Measurements from ENCODE around the gene CD4.

CD4 gene

DNA sequence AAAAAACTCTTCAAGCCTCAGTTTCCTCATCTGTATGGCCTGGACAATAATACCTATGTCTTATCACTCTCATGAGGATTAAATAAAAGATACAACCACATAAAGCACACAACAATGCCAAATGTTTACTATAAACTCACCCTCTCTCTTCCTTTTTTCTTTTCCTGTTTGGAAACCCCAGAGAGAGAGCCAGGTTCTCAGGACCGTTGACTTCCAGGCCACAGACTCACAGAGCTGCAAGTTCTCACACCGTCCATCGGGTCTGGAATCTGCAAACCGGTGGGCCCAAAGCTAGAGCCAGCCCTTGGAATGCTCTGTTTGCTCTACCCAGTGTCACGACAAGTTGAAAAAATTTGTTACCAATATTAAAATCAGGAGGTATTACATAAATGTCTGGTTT lies 4.6 kb upstream of the CD4 start:
- H3K9ac ChIP-seq (ENCODE audit: low read length): no peak overlapping the region
- H3K27me3 ChIP-seq (ENCODE audit: control insufficient read depth, insufficient read depth, low read length): no peaks in the 10 kb centered on the region
- no peaks in the 10 kb centered on the region for H3K36me3 ChIP-seq (ENCODE audit: control insufficient read depth, insufficient read depth, low read length)
- H3K4me3 ChIP-seq (ENCODE audit: low read length): no peak overlapping the region
- H3K9me3 ChIP-seq (ENCODE audit: control insufficient read depth, low read length): no peaks in the 10 kb centered on the region
- H3K4me1 ChIP-seq (ENCODE audit: control insufficient read depth, insufficient read depth, low read length): no peaks in the 10 kb centered on the region

DNA sequence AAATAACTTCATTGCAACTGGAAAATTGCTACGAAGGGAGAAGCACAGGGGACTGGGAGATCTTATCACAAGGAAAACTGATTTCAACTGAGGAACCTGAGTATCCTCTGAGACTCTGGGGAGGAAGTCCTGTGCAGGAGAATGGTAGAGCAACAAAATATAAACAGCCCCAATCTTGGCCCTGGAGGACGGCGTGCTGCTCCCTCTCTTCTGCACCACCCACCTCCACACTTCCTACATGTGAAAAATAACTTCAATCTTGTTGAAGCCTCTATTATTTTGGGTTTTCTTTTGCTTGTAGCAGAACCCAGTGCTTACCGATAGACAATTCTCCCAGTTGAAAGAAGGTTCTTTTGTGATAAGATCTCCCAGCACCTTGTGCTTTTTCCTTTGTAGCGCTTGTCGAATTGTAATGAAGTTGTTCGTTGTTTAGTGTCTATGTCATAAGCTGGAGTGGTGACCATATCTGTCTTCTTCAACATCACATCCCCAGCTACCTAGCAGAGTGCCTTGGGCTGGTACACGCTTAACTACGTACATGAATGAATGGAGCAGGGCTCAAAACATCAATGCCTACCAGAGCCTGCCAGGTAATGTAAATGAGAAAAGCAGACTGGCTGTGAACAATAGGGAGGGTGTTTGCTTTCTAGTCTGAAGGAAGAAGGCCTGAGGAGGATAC lies 2.8 kb upstream of the CD4 start:
- Histone ChIP-seq H3K4me1 (ENCODE audit: control insufficient read depth, insufficient read depth, low read length) (no peaks in the 10 kb centered on the region), H3K9me3 (ENCODE audit: control insufficient read depth, low read length) (no peaks in the 10 kb centered on the region), H3K36me3 (ENCODE audit: control insufficient read depth, insufficient read depth, low read length) (no peaks in the 10 kb centered on the region), H3K9ac (ENCODE audit: low read length) (no peak overlapping the region), H3K27me3 (ENCODE audit: control insufficient read depth, insufficient read depth, low read length) (no peaks in the 10 kb centered on the region), H3K4me3 (ENCODE audit: low read length) (no peak overlapping the region)

DNA sequence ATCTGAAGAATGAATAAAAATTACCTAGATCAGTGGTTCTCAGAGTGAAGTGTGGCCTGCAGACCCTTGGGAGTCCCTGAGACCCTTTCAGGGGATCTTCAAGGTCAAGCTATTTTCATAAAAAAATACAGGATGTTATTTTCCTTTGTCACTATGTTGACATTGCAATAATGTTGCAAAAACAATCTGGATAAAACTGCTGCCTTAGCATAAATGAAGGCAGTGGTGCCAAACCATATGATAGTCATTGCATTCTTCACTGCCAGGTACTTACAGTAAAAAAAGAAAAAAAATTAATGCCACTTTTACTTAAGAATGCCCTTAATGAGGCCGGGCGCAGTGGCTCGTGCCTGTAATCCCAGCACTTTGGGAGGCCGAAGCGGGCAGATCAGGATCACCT lies 2.0 kb upstream of the CD4 start:
- Histone ChIP-seq H3K4me1 (ENCODE audit: control insufficient read depth, insufficient read depth, low read length) (no peaks in the 10 kb centered on the region), H3K9ac (ENCODE audit: low read length) (no peak overlapping the region), H3K9me3 (ENCODE audit: control insufficient read depth, low read length) (no peaks in the 10 kb centered on the region), H3K27me3 (ENCODE audit: control insufficient read depth, insufficient read depth, low read length) (peaks cover under 1% of the 10 kb centered on the region), H3K4me3 (ENCODE audit: low read length) (no peak overlapping the region), H3K36me3 (ENCODE audit: control insufficient read depth, insufficient read depth, low read length) (no peaks in the 10 kb centered on the region)

DNA sequence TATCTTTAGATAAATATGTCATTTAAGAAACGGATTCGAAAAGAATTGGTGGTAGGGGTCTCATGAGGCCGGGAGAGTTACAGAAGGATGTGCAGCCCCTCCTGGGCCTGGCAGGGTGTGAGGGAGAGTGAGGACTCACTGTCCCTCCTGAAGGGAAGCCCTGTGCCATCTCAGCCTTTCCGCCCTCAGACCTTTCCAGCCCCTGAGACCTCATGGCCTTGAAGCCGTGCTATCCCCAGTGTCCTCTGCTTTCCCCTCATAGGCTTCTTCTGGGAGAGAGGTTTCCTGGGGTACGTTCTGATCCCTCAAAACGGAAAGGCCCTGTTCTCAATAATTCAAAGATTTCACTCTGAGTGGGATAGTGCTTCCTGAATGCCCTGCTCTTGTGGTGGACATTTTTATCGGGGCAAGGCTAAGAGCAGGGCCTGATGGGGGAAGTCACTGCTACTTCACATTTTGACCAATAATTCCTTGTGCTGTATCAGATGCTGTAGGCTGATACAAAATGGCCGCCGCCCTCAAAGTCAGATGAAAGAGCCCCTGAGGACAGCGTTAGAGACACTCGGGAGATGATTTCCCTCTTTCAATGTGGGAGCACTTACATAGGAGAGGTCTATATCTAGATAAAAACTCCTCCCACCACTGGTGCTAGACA lies 1.3 kb downstream of the CD4 start:
- no peak overlapping the region for H3K9ac ChIP-seq (ENCODE audit: low read length)
- H3K4me1 ChIP-seq (ENCODE audit: control insufficient read depth, insufficient read depth, low read length): no peaks in the 10 kb centered on the region
- no peaks in the 10 kb centered on the region for H3K36me3 ChIP-seq (ENCODE audit: control insufficient read depth, insufficient read depth, low read length)
- H3K27me3 ChIP-seq (ENCODE audit: control insufficient read depth, insufficient read depth, low read length): peaks cover 8% of the 10 kb centered on the region
- H3K9me3 ChIP-seq (ENCODE audit: control insufficient read depth, low read length): no peaks in the 10 kb centered on the region
- no peak overlapping the region for H3K4me3 ChIP-seq (ENCODE audit: low read length)

DNA sequence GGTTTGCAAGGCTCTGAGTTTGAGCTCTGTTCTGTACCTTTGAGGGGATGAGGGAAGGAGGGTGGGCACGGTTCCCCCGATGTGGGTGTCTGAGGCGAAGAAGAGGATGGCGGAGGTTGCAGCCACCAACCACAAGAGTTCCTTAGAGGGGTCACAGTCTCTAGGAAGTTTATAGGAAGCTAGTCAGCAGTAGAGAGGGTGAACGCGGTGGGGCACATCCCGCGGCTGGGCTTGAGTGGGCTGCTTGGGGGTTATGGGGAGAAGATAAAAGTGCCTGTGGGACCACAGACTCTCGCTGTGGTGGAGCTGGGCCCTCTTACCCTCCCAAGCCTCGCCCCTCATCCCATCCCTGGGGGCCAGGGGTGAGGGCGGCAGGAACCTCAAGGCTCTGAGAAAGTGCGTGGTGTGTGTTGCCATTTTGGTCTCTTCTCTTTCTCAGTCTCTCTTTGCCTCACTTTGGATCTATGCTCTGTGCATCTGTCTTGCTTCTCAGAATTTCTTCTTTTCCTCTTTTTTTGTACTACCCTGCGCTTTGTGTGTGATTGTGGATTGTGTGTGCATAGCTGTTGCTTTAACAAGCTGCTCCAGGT lies 2.7 kb downstream of the CD4 start:
- no peak overlapping the region for H3K4me3 ChIP-seq (ENCODE audit: low read length)
- no peaks in the 10 kb centered on the region for H3K4me1 ChIP-seq (ENCODE audit: control insufficient read depth, insufficient read depth, low read length)
- no peaks in the 10 kb centered on the region for H3K9me3 ChIP-seq (ENCODE audit: control insufficient read depth, low read length)
- H3K27me3 ChIP-seq (ENCODE audit: control insufficient read depth, insufficient read depth, low read length): peaks cover 8% of the 10 kb centered on the region
- no peaks in the 10 kb centered on the region for H3K36me3 ChIP-seq (ENCODE audit: control insufficient read depth, insufficient read depth, low read length)
- no peak overlapping the region for H3K9ac ChIP-seq (ENCODE audit: low read length)

DNA sequence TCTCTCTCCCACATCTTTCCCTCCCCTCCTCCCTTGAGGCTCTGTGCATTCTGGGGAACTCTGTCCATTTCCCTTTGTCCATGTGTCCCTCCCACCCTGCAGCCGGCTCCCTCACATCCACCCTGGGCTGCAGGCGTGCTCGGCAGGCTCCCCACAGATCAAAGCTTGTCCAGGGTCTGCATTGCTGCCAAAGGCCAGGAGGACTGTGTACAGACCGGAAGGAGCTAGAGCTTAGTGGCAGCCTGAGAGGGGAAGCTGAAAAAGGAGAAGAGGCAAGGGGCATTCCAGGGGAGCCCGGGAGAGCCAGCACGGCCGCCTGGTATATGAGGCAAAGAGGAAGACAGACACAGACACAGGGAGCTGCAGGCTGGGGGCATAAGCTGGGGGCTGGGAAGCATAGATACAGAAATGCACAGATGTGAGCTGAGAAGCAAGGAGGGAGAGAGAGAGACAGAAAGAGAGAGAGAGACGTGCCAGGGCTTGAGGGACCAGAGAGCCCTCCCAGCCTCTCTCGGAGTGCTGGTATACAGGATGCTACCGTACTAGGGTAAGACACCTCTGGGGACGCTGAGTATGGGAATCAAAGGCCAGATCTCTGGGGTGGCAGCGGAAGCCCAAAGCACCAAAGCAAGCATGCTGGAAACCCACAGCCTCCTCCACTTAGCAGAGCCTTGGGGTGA lies 3.3 kb downstream of the CD4 start:
- Histone ChIP-seq H3K36me3 (ENCODE audit: control insufficient read depth, insufficient read depth, low read length) (no peaks in the 10 kb centered on the region), H3K9me3 (ENCODE audit: control insufficient read depth, low read length) (no peaks in the 10 kb centered on the region), H3K4me1 (ENCODE audit: control insufficient read depth, insufficient read depth, low read length) (no peaks in the 10 kb centered on the region), H3K27me3 (ENCODE audit: control insufficient read depth, insufficient read depth, low read length) (peaks cover 8% of the 10 kb centered on the region), H3K4me3 (ENCODE audit: low read length) (no peak overlapping the region), H3K9ac (ENCODE audit: low read length) (no peak overlapping the region)

DNA sequence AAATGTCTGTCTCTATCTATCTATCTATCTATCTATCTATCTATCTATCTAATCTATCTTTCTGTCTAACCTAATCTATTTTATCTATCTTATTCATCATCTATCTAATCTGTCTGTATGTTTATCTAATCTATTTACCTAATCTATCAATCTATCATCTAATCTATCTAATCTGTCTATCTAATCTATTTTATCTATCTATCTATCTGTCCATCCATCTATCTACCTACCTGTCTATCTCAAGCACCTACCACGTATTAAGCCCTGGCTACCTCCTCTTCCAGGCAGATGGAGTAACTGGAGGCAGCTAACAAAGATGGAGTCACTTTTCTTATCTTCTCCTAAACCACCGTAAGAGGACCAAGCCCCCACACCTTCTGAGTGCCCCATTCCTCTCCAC lies 5.8 kb downstream of the CD4 start:
- no peaks in the 10 kb centered on the region for H3K36me3 ChIP-seq (ENCODE audit: control insufficient read depth, insufficient read depth, low read length)
- H3K9ac ChIP-seq (ENCODE audit: low read length): no peak overlapping the region
- no peaks in the 10 kb centered on the region for H3K4me1 ChIP-seq (ENCODE audit: control insufficient read depth, insufficient read depth, low read length)
- H3K27me3 ChIP-seq (ENCODE audit: control insufficient read depth, insufficient read depth, low read length): peaks cover 8% of the 10 kb centered on the region
- H3K9me3 ChIP-seq (ENCODE audit: control insufficient read depth, low read length): no peaks in the 10 kb centered on the region
- H3K4me3 ChIP-seq (ENCODE audit: low read length): no peak overlapping the region

DNA sequence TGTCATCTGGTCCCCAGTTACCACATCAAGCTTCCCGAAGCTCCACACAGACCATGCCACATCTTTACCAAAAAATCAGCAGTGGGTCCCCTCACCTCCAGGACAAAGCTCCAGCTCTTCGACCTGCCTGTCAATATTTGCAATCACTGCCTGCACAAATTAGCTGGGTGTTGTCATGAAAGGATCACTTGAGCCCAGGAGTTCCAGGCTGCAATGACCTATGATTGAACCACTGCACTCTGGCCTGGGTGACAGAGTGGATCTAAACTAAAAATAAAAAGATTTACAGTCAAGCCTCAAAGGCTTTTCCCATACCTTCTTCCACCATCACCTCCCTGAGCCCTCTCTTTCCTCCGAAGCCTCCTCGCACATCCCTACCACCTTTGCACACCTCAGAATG lies 7.2 kb downstream of the CD4 start:
- Histone ChIP-seq H3K9ac (ENCODE audit: low read length) (no peak overlapping the region), H3K4me3 (ENCODE audit: low read length) (no peak overlapping the region), H3K4me1 (ENCODE audit: control insufficient read depth, insufficient read depth, low read length) (no peaks in the 10 kb centered on the region), H3K27me3 (ENCODE audit: control insufficient read depth, insufficient read depth, low read length) (peaks cover 8% of the 10 kb centered on the region), H3K9me3 (ENCODE audit: control insufficient read depth, low read length) (no peaks in the 10 kb centered on the region), H3K36me3 (ENCODE audit: control insufficient read depth, insufficient read depth, low read length) (no peaks in the 10 kb centered on the region)

DNA sequence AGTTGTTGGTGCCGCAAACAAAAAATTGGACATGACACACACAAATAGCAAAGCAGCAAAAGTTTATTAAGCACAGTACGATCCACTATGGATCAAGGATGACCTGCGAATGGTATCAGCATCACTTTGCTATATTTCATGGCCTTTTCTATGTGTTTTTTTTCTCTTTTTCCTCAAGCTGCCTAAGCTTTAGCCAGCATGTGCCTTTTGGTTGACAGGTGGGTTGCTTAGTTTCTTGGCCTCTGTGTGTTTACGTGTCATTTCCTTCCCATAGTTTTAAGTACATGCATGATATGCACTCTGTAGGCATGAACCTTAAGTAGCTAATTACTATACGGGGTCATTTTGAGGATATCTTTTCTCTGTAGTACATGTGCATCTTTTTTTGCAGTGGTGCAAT lies 9.8 kb downstream of the CD4 start:
- no peak overlapping the region for H3K9ac ChIP-seq (ENCODE audit: low read length)
- H3K4me1 ChIP-seq (ENCODE audit: control insufficient read depth, insufficient read depth, low read length): no peaks in the 10 kb centered on the region
- H3K4me3 ChIP-seq (ENCODE audit: low read length): no peak overlapping the region
- H3K36me3 ChIP-seq (ENCODE audit: control insufficient read depth, insufficient read depth, low read length): no peaks in the 10 kb centered on the region
- no peaks in the 10 kb centered on the region for H3K27me3 ChIP-seq (ENCODE audit: control insufficient read depth, insufficient read depth, low read length)
- no peaks in the 10 kb centered on the region for H3K9me3 ChIP-seq (ENCODE audit: control insufficient read depth, low read length)

DNA sequence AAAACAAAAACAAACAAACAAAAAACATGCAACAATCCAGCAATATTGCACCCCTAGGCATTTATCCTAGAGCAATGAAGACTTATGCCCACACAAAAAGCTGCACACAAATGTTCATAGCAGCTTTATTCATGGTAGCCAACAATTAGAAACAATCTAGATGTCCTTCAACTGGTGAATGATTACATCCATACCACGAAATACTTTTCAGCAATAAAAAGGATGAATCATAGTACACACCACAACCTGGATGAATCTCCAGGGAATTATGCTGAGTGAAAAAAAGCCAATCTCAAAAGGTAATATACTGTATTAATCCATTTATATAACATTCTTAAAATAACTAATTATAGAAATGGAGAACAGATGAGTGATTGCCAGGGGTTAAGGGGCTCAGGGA lies 17.8 kb downstream of the CD4 start:
- H3K4me1 ChIP-seq (ENCODE audit: control insufficient read depth, insufficient read depth, low read length): no peaks in the 10 kb centered on the region
- no peaks in the 10 kb centered on the region for H3K9me3 ChIP-seq (ENCODE audit: control insufficient read depth, low read length)
- no peak overlapping the region for H3K4me3 ChIP-seq (ENCODE audit: low read length)
- no peaks in the 10 kb centered on the region for H3K36me3 ChIP-seq (ENCODE audit: control insufficient read depth, insufficient read depth, low read length)
- H3K9ac ChIP-seq (ENCODE audit: low read length): no peak overlapping the region
- H3K27me3 ChIP-seq (ENCODE audit: control insufficient read depth, insufficient read depth, low read length): no peaks in the 10 kb centered on the region

DNA sequence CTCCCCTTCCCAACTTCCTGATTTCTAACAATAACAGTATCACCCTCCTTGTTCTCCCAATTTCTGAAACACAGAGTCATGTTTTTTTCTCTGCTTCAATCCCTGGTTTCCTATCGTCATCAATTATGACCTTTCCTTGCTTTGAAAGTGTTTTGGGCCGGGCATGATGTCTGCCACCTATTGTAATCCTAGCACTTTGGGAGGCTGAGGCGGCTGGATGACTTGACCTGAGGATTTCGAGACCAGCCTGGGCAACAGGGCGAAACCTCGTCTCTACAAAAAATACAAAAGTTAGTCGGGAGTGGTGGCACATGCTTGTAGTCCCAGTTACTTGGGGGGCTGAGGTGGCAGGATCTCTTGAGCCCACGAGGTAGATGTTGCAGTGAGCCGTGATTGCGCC lies 19.7 kb downstream of the CD4 start:
- no peak overlapping the region for H3K4me3 ChIP-seq (ENCODE audit: low read length)
- peaks cover 4% of the 10 kb centered on the region for H3K27me3 ChIP-seq (ENCODE audit: control insufficient read depth, insufficient read depth, low read length)
- no peaks in the 10 kb centered on the region for H3K9me3 ChIP-seq (ENCODE audit: control insufficient read depth, low read length)
- no peaks in the 10 kb centered on the region for H3K36me3 ChIP-seq (ENCODE audit: control insufficient read depth, insufficient read depth, low read length)
- H3K9ac ChIP-seq (ENCODE audit: low read length): no peak overlapping the region
- H3K4me1 ChIP-seq (ENCODE audit: control insufficient read depth, insufficient read depth, low read length): no peaks in the 10 kb centered on the region

DNA sequence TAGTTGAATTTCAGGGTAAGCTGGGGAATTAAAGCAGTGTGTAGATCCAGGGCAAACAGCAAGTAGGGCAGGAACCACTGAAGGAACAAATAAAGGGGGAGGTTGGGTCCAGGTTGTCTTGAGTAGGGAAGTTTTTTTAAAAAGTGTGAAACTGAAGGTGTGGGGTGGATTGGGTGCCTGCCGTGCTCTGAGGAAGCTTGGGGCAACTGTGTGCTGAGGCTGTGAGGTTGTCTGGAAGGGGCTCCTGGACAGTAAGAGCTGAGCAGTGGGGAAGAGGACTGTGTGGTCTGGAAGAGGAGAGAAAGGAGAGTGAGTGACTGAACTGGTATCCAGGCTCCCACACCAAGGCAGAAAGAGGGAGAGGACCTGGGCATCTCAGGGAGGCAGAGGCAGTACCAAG lies 21.4 kb downstream of the CD4 start:
- Histone ChIP-seq H3K4me1 (ENCODE audit: control insufficient read depth, insufficient read depth, low read length) (no peaks in the 10 kb centered on the region), H3K9ac (ENCODE audit: low read length) (no peak overlapping the region), H3K9me3 (ENCODE audit: control insufficient read depth, low read length) (no peaks in the 10 kb centered on the region), H3K36me3 (ENCODE audit: control insufficient read depth, insufficient read depth, low read length) (no peaks in the 10 kb centered on the region), H3K4me3 (ENCODE audit: low read length) (no peak overlapping the region), H3K27me3 (ENCODE audit: control insufficient read depth, insufficient read depth, low read length) (peaks cover 21% of the 10 kb centered on the region)
